Activated T-cell treated with anti-CD3 and anti-CD28 coated beads, Interleukin-2, amount 50 U/mL, for 1 hour (primary cell): Measurements from ENCODE around the gene SMYD3.

Experiments used
- DNase-seq: peaks from one replicate; pipeline ENCODE4 v3.0.0-alpha.2; 2020

SMYD3 gene

GRCh38 chr1:245932302-245932972 lies 574.6 kb downstream of the SMYD3 start:
- no peak for DNase-seq

- DNase-seq = no peak
Measured at GRCh38 chr1:245931450-245931849, 575.6 kb downstream of the SMYD3 start.

GRCh38 chr1:245929224-245929623 lies 577.9 kb downstream of the SMYD3 start:
- DNase-seq = no peak

- no peak for DNase-seq
Measured at GRCh38 chr1:245926888-245927287, 580.2 kb downstream of the SMYD3 start.

GRCh38 chr1:245923215-245923614 lies 583.9 kb downstream of the SMYD3 start:
- DNase-seq = no peak

GRCh38 chr1:245921417-245921816 lies 585.7 kb downstream of the SMYD3 start:
- no peak for DNase-seq

GRCh38 chr1:245917403-245917802 lies 589.7 kb downstream of the SMYD3 start:
- DNase-seq = no peak

GRCh38 chr1:245915841-245916240 lies 591.2 kb downstream of the SMYD3 start:
- no peak for DNase-seq

- no peak for DNase-seq
Measured at GRCh38 chr1:245915406-245915805, 591.7 kb downstream of the SMYD3 start.

- DNase-seq = no peak
Measured at GRCh38 chr1:245908543-245908942, 598.5 kb downstream of the SMYD3 start.

GRCh38 chr1:245906207-245906606 lies 600.9 kb downstream of the SMYD3 start:
- DNase-seq = no peak

GRCh38 chr1:245903851-245904250 lies 603.2 kb downstream of the SMYD3 start:
- DNase-seq = no peak

GRCh38 chr1:245901565-245901964 lies 605.5 kb downstream of the SMYD3 start:
- no peak for DNase-seq

GRCh38 chr1:245901037-245901436 lies 606.0 kb downstream of the SMYD3 start:
- no peak for DNase-seq

GRCh38 chr1:245898581-245898980 lies 608.5 kb downstream of the SMYD3 start:
- no peak for DNase-seq

- DNase-seq = no peak
Measured at GRCh38 chr1:245896258-245896657, 610.8 kb downstream of the SMYD3 start.

- DNase-seq = no peak
Measured at GRCh38 chr1:245895455-245895959, 611.6 kb downstream of the SMYD3 start.

- DNase-seq = no peak
Measured at GRCh38 chr1:245894843-245895242, 612.2 kb downstream of the SMYD3 start.

- no peak for DNase-seq
Measured at GRCh38 chr1:245893025-245893424, 614.1 kb downstream of the SMYD3 start.

GRCh38 chr1:245888809-245889208 lies 618.3 kb downstream of the SMYD3 start:
- DNase-seq = no peak

GRCh38 chr1:245887829-245888228 lies 619.2 kb downstream of the SMYD3 start:
- no peak for DNase-seq

- no peak for DNase-seq
Measured at GRCh38 chr1:245881767-245882391, 625.2 kb downstream of the SMYD3 start.

GRCh38 chr1:245880754-245881403 lies 626.2 kb downstream of the SMYD3 start:
- DNase-seq = no peak

- DNase-seq = no peak
Measured at GRCh38 chr1:245879091-245879490, 628.0 kb downstream of the SMYD3 start.
